ENCODE data around the gene STEAP1B. TPM values are rescaled to one million over a fixed set of nuclear protein-coding genes. Genes with fewer than 3 reads are reported as not detected.

Gene STEAP1B
- total RNA-seq, 1 donor from 2014 or later: 2.5 TPM

DNA sequence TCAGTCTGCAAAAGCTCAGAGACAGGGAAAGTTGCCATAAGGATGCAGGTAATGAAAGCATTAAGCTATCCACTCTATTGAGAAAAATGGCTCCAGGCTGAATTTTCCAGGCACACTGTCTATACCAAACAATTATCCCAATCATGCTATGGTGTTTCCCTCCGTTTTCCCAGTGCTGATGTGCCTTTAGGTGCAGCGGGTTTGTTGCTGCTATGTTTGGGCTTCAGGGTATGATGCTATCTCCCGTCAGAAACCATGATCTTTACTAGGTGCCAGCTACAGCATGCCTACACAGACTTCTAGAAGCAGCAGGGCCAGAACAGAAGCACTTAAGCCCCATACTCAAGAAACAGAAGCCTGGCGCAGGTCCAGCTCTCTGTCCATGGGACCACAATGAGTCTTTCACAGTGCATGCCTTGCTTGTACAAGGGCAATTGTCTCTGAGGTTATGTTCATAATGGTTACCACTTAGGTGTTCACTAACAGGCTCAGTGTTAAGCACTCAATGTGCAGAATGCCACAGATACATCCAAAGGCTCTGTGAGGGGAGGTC lies 19.4 kb downstream of the STEAP1B start:
- intact Hi-C loops (cut with DNase I): no loop called here
- H3K4me1 ChIP-seq: peaks cover 5% of the 10 kb centered on the region

DNA sequence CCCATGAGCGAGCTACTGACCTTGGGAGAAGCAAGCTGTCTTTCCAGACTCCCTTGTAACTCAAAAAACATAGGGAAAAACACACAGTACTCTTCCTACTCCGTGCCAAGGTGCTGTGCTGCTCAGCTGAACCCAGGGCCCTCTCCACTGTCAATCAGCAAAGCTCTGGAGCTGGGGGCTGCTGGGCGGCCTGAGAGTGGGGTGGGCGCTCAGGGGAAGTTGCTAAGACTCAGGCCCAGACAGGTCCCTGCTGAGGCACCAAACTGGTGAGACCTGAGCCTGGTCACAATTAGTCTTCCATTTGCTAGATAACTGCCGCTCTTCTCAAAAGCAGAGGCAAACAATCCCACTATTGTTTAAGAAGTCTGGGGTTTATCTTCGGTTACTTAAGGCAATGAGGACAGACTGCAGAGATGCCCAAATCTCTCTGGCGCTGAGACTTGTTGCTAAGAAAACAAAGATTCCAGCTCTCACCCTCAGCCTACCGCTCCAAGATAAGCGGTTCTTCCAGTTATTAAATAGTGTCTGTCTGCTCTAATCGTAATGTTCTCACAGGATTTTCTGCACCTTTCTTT lies 22.0 kb downstream of the STEAP1B start:
- Histone ChIP-seq H3K9me3 (no peaks in the 10 kb centered on the region), H3K4me1 (peaks cover 5% of the 10 kb centered on the region), H3K4me3 (no peak overlapping the region), H3K36me3 (no peaks in the 10 kb centered on the region), H3K27ac (no peak overlapping the region), H3K27me3 (no peaks in the 10 kb centered on the region)
- intact Hi-C loops (cut with DNase I): no loop called here
- TF ChIP-seq, protein P1, sequence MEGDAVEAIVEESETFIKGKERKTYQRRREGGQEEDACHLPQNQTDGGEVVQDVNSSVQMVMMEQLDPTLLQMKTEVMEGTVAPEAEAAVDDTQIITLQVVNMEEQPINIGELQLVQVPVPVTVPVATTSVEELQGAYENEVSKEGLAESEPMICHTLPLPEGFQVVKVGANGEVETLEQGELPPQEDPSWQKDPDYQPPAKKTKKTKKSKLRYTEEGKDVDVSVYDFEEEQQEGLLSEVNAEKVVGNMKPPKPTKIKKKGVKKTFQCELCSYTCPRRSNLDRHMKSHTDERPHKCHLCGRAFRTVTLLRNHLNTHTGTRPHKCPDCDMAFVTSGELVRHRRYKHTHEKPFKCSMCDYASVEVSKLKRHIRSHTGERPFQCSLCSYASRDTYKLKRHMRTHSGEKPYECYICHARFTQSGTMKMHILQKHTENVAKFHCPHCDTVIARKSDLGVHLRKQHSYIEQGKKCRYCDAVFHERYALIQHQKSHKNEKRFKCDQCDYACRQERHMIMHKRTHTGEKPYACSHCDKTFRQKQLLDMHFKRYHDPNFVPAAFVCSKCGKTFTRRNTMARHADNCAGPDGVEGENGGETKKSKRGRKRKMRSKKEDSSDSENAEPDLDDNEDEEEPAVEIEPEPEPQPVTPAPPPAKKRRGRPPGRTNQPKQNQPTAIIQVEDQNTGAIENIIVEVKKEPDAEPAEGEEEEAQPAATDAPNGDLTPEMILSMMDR (IDR thresholded peaks at IDR 0.05): no peak
- no peak for DNase-seq
- ATAC-seq: no peak

More for the DNA sequence above, 19.4 kb downstream of the STEAP1B start:
- no peaks in the 10 kb centered on the region for H3K36me3 ChIP-seq
- no peak overlapping the region for H3K4me3 ChIP-seq
- no peaks in the 10 kb centered on the region for H3K9me3 ChIP-seq
- no peaks in the 10 kb centered on the region for H3K27me3 ChIP-seq
- H3K27ac ChIP-seq: no peak overlapping the region
- ATAC-seq: no peak
- DNase-seq: no peak
- TF ChIP-seq, protein P1 (IDR thresholded peaks at IDR 0.05): no peak

DNA sequence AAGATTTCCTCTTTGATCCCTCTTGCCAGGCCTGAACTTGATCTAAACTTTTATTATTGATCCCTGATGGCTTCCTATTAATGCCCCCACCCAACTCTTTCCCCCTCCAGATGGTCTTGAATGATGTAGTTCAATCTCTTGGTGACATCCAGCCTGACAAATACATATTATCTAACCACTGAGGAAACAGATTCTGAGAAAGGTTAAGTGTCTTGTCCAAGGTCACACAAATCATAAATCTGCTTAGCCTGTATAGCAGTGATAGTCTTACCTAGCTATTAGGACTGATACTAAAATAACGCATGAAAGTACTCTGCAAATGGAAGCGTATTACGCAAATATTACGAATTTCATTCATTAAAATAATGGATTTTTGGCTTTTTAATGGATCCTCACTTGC lies 22.7 kb downstream of the STEAP1B start:
- no peaks in the 10 kb centered on the region for H3K27me3 ChIP-seq
- DNase-seq (no peak), ATAC-seq (no peak)
- no peak overlapping the region for H3K27ac ChIP-seq
- H3K9me3 ChIP-seq: no peaks in the 10 kb centered on the region
- H3K4me3 ChIP-seq: no peak overlapping the region
- H3K4me1 ChIP-seq: peaks cover 5% of the 10 kb centered on the region
- intact Hi-C loops (cut with DNase I): no loop called here
- no peaks in the 10 kb centered on the region for H3K36me3 ChIP-seq
- TF ChIP-seq, protein P1 (IDR thresholded peaks at IDR 0.05): no peak

DNA sequence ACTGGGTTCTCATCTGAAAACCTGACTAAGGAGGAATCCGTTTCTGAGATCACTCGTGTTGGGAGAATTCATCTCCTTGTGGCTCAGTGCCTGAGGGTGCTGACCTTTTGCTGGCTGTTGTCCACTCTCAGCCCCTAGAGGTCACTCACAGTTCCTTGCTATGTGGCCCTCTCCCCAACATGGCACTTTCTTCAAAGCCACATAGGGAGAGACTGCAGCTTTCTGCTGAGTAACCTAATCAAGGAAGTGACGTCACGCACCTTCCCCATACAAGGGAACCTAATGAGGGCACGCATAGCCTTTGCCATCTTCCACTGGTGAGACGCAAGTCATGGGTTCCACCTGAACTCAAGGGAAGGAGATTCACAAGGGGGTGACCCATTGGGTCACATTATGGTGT lies 23.2 kb downstream of the STEAP1B start:
- ATAC-seq (no peak), DNase-seq (no peak)
- intact Hi-C loops (cut with DNase I): no loop called here
- no peaks in the 10 kb centered on the region for H3K27me3 ChIP-seq
- no peak overlapping the region for H3K4me3 ChIP-seq
- no peaks in the 10 kb centered on the region for H3K9me3 ChIP-seq
- TF ChIP-seq, protein P1 (IDR thresholded peaks at IDR 0.05): no peak
- peaks cover 5% of the 10 kb centered on the region for H3K4me1 ChIP-seq
- no peaks in the 10 kb centered on the region for H3K36me3 ChIP-seq
- H3K27ac ChIP-seq: no peak overlapping the region

DNA sequence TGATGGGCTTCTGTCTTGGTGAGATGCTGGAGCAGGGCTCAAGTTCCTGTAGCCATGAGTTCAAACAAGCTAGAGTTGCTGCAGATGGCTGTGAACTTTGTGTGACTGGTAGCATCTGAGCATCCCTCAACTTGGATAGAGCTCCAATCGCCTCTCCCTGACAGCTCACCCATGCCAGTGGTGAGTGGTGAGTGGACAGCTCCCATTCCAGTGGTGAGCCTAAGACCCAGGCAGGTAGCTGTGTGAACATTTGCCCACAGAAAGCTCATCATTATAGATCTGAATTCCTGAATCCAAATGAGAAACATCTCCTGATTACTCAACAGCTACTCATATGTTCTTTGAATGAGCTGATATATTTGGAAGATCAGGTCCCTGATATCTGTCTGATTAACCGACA lies 25.3 kb downstream of the STEAP1B start:
- intact Hi-C loops (cut with DNase I): no loop called here
- TF ChIP-seq, protein P1 (IDR thresholded peaks at IDR 0.05): no peak
- no peak for ATAC-seq

More for the DNA sequence above, 25.3 kb downstream of the STEAP1B start:
- Histone ChIP-seq H3K4me3 (no peak overlapping the region), H3K27me3 (no peaks in the 10 kb centered on the region), H3K36me3 (no peaks in the 10 kb centered on the region), H3K9me3 (no peaks in the 10 kb centered on the region), H3K4me1 (no peaks in the 10 kb centered on the region), H3K27ac (no peak overlapping the region)
- DNase-seq: no peak
